HepG2 (cell line): ENCODE measurements around the gene AUTS2. TPM values are rescaled to one million over a fixed set of nuclear protein-coding genes. Genes with fewer than 3 reads are reported as not detected.

Source experiments
- AKNA ChIP-seq: sonication (generic); formaldehyde crosslinking; IDR thresholded peaks from 2 replicates; pipeline ENCODE4 v1.4.0; 2020; ENCODE audit warnings: missing genetic modification reagents, borderline replicate concordance
- BRCA1 ChIP-seq: sonication (generic); formaldehyde crosslinking; IDR thresholded peaks from 2 replicates; pipeline ENCODE4 v1.4.0; 2020; ENCODE audit warnings: missing genetic modification reagents
- STAT6 ChIP-seq: sonication (generic); formaldehyde crosslinking; IDR thresholded peaks from 2 replicates; pipeline ENCODE4 v1.4.0; 2020; ENCODE audit warnings: missing genetic modification reagents, mild to moderate bottlenecking, borderline replicate concordance
- ZNF251 ChIP-seq: sonication (generic); formaldehyde crosslinking; IDR thresholded peaks from 2 replicates; pipeline ENCODE4 v1.9.0; 2021; ENCODE audit warnings: mild to moderate bottlenecking, missing genetic modification reagents
- ZNF383 ChIP-seq: sonication (generic); formaldehyde crosslinking; IDR thresholded peaks from 2 replicates; pipeline ENCODE4 v1.4.0; 2020; ENCODE audit warnings: missing genetic modification reagents, mild to moderate bottlenecking, borderline replicate concordance
- polyA plus RNA-seq, 8 experiments: library from polyadenylated mRNA; depleted of rRNA in 3 of 8; stranded (reverse) in 7 of 8; unstranded in 1 of 8; fragments of >200 nt; fragmentation: Illumina TruSeq in 4 of 8; extraction: Trizol in 4 of 8; gene quantifications; 2 replicates each; pipeline versions ENCODE4 v1.2.1 to v1.2.3, GENCODE V29; 2011 to 2016; ENCODE audit warnings: low read depth in 4 of 8, missing spikeins in 1 of 8, mixed read lengths in 1 of 8; ENCODE audit not compliant: insufficient read depth in 1 of 8
- total RNA-seq, 5 experiments: library from RNA; depleted of rRNA; stranded (reverse); fragments of >200 nt; fragmentation: Illumina TruSeq; extraction: Trizol; gene quantifications; 2 replicates each; pipeline ENCODE4 v1.2.3, GENCODE V29; 2016; ENCODE audit warnings: low read depth in 1 of 5

AUTS2 gene
- total and polyA plus RNA-seq, 2 of the 13 experiments (the other 11 are each of a cell fraction or from before 2014, with no cell fraction given), result 0.38 TPM; not detected in 1

- no peak for TF ChIP-seq STAT6
- no peak for TF ChIP-seq AKNA (CRISPR knock-in tag)
- TF ChIP-seq ZNF251 (CRISPR knock-in tag), result no peak
- no peak for TF ChIP-seq ZNF383 (CRISPR knock-in tag)
- TF ChIP-seq BRCA1 (CRISPR knock-in tag), result no peak
Measured at GRCh38 chr7:69663911-69664832, 65.9 kb downstream of the AUTS2 start (continued).
